Adrenal gland (tissue), 12 donors: ENCODE data around the gene HPS4. TPM values are rescaled to one million over a fixed set of nuclear protein-coding genes. Genes with fewer than 3 reads are reported as not detected.

Source experiments
- DNase-seq, 7 donors: peaks; one replicate each; pipeline ENCODE4 v3.0.0-alpha.2; 2019 to 2020
- H3K27ac ChIP-seq, 5 donors: fragments of 200-600 bp; sonication (generic) in 4 of 5; 1 replicate in 3 of 5; 2 replicates in 2 of 5; pipeline versions ENCODE4 v1.5.1 to v1.8.0; 2016 to 2020; ENCODE audit warnings: mild to moderate bottlenecking in 1 of 5
- H3K27me3 ChIP-seq: fragments of 200-600 bp; 2 replicates; pipeline ENCODE4 v1.8.0; 2021
- H3K36me3 ChIP-seq, 2 donors: fragments of 200-600 bp; replicated peaks in 1 of 2; 1 replicate in 1 of 2; 2 replicates in 1 of 2; pipeline versions ENCODE4 v1.5.1 to v1.8.0; 2018 to 2022
- H3K4me1 ChIP-seq, 2 donors: fragments of 200-600 bp; replicated peaks in 1 of 2; 1 replicate in 1 of 2; 2 replicates in 1 of 2; pipeline versions ENCODE4 v1.5.1 to v1.8.0; 2018 to 2021
- H3K4me3 ChIP-seq, 4 donors: fragments of 200-600 bp; sonication (generic) in 3 of 4; one replicate each; pipeline ENCODE4 v1.5.1; 2016 to 2018
- H3K9me3 ChIP-seq, 3 donors: fragments of 200-600 bp; sonication (generic) in 1 of 3; replicated peaks in 1 of 3; 1 replicate in 2 of 3; 2 replicates in 1 of 3; pipeline versions ENCODE4 v1.5.1 to v1.8.0; 2016 to 2021
- POLR2A ChIP-seq, 2 donors: fragments of 450-650 bp; IDR thresholded peaks; one replicate each; pipeline ENCODE4 v1.6.1; 2017; ENCODE audit warnings: antibody characterized with exemption in 2 of 2, mild to moderate bottlenecking in 2 of 2, moderate library complexity in 1 of 2
- WGBS, 4 donors: extraction: QIAGEN DNeasy Blood & Tissue Kit in 2 of 4; methylation state at CpG; one replicate each; pipeline versions ENCODE4 v1.1.5 to v1.1.7; 2013 to 2017; 5-methylcytosine and 5-hydroxymethylcytosine counted together
- intact Hi-C, 2 donors: fragments of 100-400 bp; cut with DNase I; formaldehyde crosslinking; loops; one replicate each; pipeline versions ENCODE4 v1.14.1 to v1.15.0; 2022 to 2023
- polyA plus RNA-seq, 3 donors: library from polyadenylated mRNA; stranded (reverse); fragments of 200-250 nt in 2 of 3; fragments of 350-450 nt in 1 of 3; fragmentation: Illumina TruSeq in 1 of 3; extraction: RNeasy Lipid Tissue Mini Kit (QIAGEN cat#74804) in 1 of 3; gene quantifications; one replicate each; pipeline ENCODE4 v1.2.3, GENCODE V29; 2013 to 2014
- total RNA-seq, 9 donors: library from RNA; depleted of rRNA in 4 of 9; stranded (reverse); fragments of >200 nt in 4 of 9; fragments of 120-200 nt in 1 of 9; fragmentation: NEBNext Ultra II Directional in 1 of 9; extraction: Animal tissue kit (Norgen Biotek cat#: 25700) in 1 of 9; gene quantifications; one replicate each; pipeline versions ENCODE4 v1.1.0 to v1.2.4, GENCODE V29; 2013 to 2023
- TF ChIP-seq, protein P1 (sequence below), 6 experiments: fragments of 450-650 bp in 4 of 6; fragments of 200-600 bp in 2 of 6; sonication (generic) in 1 of 6; IDR thresholded peaks; 1 replicate in 5 of 6; 2 replicates in 1 of 6; pipeline versions ENCODE4 v1.5.1 to v1.8.0; 2016 to 2021; ENCODE audit warnings: antibody characterized with exemption in 6 of 6, mild to moderate bottlenecking in 2 of 6, moderate library complexity in 1 of 6
- donor health status: healthy with polysubstance abuse.
- donor health status: Bipolar disorder and iron deficiency.
- donor health status: DM: yes; HTN: yes; CAD: no.
- donor health status: DM: no; HTN: no; CAD: no.
- donor health status: DM: no; HTN: no; CAD: no.
- donor health status: DM: yes; HTN: yes; CAD: no.

The HPS4 gene
- total and polyA plus RNA-seq, 12 donors: 19.9 to 38.6 (median 31.9) TPM

DNA sequence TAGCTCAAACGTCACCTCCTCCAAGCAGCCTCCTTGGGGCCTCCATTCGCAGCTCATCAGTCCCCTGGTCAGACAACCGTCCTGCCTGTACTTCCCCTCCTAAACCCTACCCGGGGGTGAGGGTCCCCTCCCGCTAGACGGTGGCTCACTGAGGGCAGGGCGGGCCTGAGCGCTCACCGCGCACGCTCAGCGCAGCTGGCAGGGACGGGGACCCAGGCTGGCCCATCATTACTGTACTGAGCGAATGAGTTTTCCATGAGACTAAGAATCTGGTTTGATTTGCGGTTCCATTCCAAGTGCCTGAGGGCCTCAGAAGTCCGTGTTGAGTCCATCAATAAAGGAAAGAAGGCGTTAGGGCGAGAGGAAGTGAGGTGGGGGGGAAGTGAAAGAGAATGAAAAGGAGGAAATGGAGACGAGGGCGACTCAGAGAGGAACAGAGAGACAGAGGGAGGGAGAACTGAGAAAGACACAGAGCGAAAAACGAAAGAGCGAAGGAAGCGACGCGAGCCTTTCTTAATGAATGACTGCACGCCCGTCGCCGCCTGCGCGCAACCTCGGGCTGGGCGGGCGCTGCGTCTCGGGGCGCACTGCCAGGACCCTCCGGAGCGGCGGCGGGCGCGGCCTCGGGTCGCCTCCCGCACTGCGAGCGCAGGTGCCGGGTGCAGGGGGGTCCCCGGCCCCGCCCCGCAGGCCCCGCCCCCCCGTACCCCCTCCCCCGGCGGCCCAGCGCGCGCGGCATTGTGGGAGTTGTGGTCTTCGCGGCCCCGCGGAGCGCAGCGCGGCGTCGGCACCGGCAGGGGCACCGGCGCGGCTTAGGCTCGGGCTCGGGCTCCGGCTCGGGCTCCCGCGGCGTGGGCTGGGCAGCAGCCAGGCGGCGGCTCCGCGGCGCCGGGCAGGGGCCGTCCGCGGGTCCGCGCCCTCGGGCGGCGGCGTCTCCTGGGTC is 54.8 kb downstream of the HPS4 start, which contains the start of gene ASPHD2:
TSS of gene ASPHD2 (plus strand) at position 746 of the 943 bp plus-strand sequence. CDS start 4,356 bp downstream, outside the sequence.
- Histone ChIP-seq H3K27ac (peak within 1 kb of the TSS in 4 of 5 donors; percentile 25 to 79 (median 56)), H3K27me3 (no peaks in the 10 kb centered on the region), H3K36me3 (no peaks in the 10 kb centered on the region), H3K9me3 (no peaks in the 10 kb centered on the region), H3K4me1 (peaks cover 0 to 4% of the 10 kb centered on the region in 2 donors), H3K4me3 (peak within 1 kb of the TSS in 2 of 4 donors; percentile 49 to 73)
- DNase-seq: peak; percentile 29 to 66 (median 53)
- intact Hi-C loops: no loop called here
- WGBS, 4 donors: 0 to 2% (median 1%) methylated on average over 39 to 92 of the region's 96 CpGs
- TF ChIP-seq POLR2A (IDR thresholded peaks at IDR 0.05): peak; percentile 20 to 32
- TF ChIP-seq, protein P1, sequence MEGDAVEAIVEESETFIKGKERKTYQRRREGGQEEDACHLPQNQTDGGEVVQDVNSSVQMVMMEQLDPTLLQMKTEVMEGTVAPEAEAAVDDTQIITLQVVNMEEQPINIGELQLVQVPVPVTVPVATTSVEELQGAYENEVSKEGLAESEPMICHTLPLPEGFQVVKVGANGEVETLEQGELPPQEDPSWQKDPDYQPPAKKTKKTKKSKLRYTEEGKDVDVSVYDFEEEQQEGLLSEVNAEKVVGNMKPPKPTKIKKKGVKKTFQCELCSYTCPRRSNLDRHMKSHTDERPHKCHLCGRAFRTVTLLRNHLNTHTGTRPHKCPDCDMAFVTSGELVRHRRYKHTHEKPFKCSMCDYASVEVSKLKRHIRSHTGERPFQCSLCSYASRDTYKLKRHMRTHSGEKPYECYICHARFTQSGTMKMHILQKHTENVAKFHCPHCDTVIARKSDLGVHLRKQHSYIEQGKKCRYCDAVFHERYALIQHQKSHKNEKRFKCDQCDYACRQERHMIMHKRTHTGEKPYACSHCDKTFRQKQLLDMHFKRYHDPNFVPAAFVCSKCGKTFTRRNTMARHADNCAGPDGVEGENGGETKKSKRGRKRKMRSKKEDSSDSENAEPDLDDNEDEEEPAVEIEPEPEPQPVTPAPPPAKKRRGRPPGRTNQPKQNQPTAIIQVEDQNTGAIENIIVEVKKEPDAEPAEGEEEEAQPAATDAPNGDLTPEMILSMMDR (IDR thresholded peaks at IDR 0.05): no peak

DNA sequence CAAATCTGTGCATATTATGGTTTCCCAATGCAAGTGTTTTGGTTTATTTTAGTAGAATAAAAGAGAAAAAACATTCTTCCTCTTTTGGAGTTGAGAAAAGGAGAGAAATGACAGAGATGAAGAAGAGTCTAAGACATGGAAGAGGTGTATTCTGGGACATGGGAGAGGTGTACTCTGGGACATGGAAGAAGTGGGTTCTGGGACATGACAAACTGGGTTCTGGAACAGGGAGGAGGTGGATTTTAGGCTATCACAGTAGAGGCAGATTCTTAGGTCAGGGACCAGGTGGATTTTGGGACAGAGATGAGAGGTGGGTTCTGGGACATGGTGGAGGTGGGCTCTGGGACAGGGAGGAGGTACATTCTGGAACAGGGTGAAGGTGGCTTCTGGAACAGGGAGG is 56.7 kb downstream of the HPS4 start:
- Histone ChIP-seq H3K4me3 (no peak overlapping the region), H3K27ac (no peak overlapping the region), H3K36me3 (no peaks in the 10 kb centered on the region), H3K27me3 (no peaks in the 10 kb centered on the region), H3K4me1 (peaks cover 0 to 4% of the 10 kb centered on the region in 2 donors), H3K9me3 (peaks cover 0 to 4% (median 0%) of the 10 kb centered on the region in 3 donors)
- DNase-seq: no peak
- TF ChIP-seq, protein P1 (IDR thresholded peaks at IDR 0.05): no peak
- TF ChIP-seq POLR2A (IDR thresholded peaks at IDR 0.05): no peak
- intact Hi-C loops: no loop called here

DNA sequence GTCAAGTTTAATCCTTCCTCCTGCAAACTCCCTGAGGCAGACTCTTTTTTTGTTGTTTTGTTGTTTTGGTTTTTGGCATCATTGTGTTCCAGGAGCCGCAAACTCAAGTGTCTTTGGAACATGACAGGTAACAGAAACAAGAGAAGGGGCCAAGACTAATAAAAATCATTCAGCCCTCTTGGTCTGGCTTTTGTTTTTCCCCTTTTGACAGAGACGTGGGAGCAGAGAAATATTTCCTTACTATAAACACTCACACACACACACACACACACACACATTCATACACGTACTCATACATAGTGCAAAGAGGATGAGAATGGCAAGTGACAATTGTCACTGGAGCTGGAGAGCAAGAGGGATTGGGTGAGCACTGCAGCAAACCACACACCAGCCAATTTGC is 65.0 kb downstream of the HPS4 start:
- Histone ChIP-seq H3K9me3 (peaks cover 0 to 4% (median 0%) of the 10 kb centered on the region in 3 donors), H3K27me3 (peaks cover 20% of the 10 kb centered on the region), H3K27ac (no peak overlapping the region), H3K4me3 (no peak overlapping the region), H3K4me1 (no peaks in the 10 kb centered on the region), H3K36me3 (no peaks in the 10 kb centered on the region)
- TF ChIP-seq POLR2A (IDR thresholded peaks at IDR 0.05): no peak
- TF ChIP-seq, protein P1 (IDR thresholded peaks at IDR 0.05): no peak
- intact Hi-C loops: no loop called here
- no peak for DNase-seq
- 54 to 66% (median 62%) methylated on average over 3 of the region's 3 CpGs for WGBS, 4 donors

DNA sequence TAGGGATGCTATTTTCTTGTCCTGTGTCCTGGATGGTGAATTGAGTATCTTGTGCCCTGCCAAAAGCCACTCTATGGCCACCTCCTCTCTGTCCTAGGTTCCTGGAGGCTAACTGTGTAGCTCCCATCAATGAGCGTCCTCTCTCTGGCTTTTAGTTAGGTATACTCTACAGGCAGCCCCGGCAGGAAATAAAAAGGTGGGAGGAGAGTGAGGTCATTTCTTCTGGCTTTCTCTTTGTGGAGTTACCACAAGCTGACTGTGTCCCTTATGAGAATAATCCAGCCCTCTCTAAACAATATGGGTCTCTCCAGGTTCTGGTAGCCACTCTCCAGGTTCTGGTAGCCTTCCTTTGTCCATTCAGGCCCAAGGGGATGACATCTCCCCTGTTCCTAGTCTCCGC is 66.2 kb downstream of the HPS4 start:
- TF ChIP-seq, protein P1 (IDR thresholded peaks at IDR 0.05): no peak
- no peak for TF ChIP-seq POLR2A (IDR thresholded peaks at IDR 0.05)
- no peaks in the 10 kb centered on the region for H3K4me1 ChIP-seq
- no peak overlapping the region for H3K27ac ChIP-seq
- intact Hi-C loops: no loop called here
- DNase-seq: no peak
- H3K4me3 ChIP-seq: no peak overlapping the region
- peaks cover 20% of the 10 kb centered on the region for H3K27me3 ChIP-seq
- 76 to 84% (median 79%) methylated on average over 3 of the region's 3 CpGs for WGBS, 4 donors
- no peaks in the 10 kb centered on the region for H3K9me3 ChIP-seq
- no peaks in the 10 kb centered on the region for H3K36me3 ChIP-seq
